CD8-positive, alpha-beta memory T cell (primary cell): ENCODE data around the gene RAP1GAP2. TPM values are rescaled to one million over a fixed set of nuclear protein-coding genes. Genes with fewer than 3 reads are reported as not detected.

Experiments used
- CTCF ChIA-PET: fragments of 350-600 bp; sonication (Branson Sonifier 250); formaldehyde crosslinking; loops from one replicate; lab custom pipeline; 2021; ENCODE audit warnings: antibody characterized with exemption; lab: Charles Lee
- POLR2A ChIA-PET: fragments of 350-600 bp; sonication (Branson Sonifier 250); formaldehyde crosslinking; loops from one replicate; lab custom pipeline; 2021; ENCODE audit warnings: antibody characterized with exemption; lab: Charles Lee
- DNase-seq, 5 donors: peaks; one replicate each; pipeline versions ENCODE4 v3.0.0 to v3.0.0-alpha.2; 2020 to 2022; ENCODE audit warnings: mixed read lengths in 1 of 5
- H3K27ac ChIP-seq: one replicate; pipeline ENCODE4 v1.7.0; 2013; ENCODE audit warnings: low read depth, mild to moderate bottlenecking, low read length, moderate library complexity
- H3K27me3 ChIP-seq: 2 replicates; pipeline ENCODE4 v1.7.0; 2013; ENCODE audit warnings: low read length, mild to moderate bottlenecking; ENCODE audit not compliant: insufficient read depth, poor library complexity, severe bottlenecking
- H3K36me3 ChIP-seq: 2 replicates; pipeline ENCODE4 v1.7.0; 2013; ENCODE audit warnings: mild to moderate bottlenecking, low read length, moderate library complexity; ENCODE audit not compliant: insufficient read depth
- H3K4me1 ChIP-seq: 2 replicates; pipeline ENCODE4 v1.7.0; 2013; ENCODE audit warnings: mild to moderate bottlenecking, low read length, moderate library complexity; ENCODE audit not compliant: insufficient read depth
- H3K4me3 ChIP-seq: 2 replicates; pipeline ENCODE4 v1.7.0; 2013; ENCODE audit warnings: mild to moderate bottlenecking, low read length
- H3K9me3 ChIP-seq: 2 replicates; pipeline ENCODE4 v1.7.0; 2013; ENCODE audit warnings: mild to moderate bottlenecking, low read length
- H3K27ac Mint-ChIP-seq, 8 donors: one replicate each; pipeline ENCODE4 v1.8.0; 2020 to 2021; ENCODE audit warnings: mixed read lengths in 8 of 8, mild to moderate bottlenecking in 6 of 8, inconsistent platforms in 3 of 8, moderate library complexity in 3 of 8
- H3K27me3 Mint-ChIP-seq, 2 donors: one replicate each; pipeline ENCODE4 v1.8.0; 2020 to 2021; ENCODE audit warnings: mixed read lengths in 2 of 2, mild to moderate bottlenecking in 1 of 2, moderate library complexity in 1 of 2
- H3K36me3 Mint-ChIP-seq, 3 donors: one replicate each; pipeline ENCODE4 v1.8.0; 2020 to 2021; ENCODE audit warnings: mixed read lengths in 3 of 3, inconsistent platforms in 1 of 3, mild to moderate bottlenecking in 1 of 3
- H3K4me1 Mint-ChIP-seq, 3 donors: one replicate each; pipeline ENCODE4 v1.8.0; 2020 to 2021; ENCODE audit warnings: mixed read lengths in 3 of 3, inconsistent platforms in 1 of 3, mild to moderate bottlenecking in 1 of 3
- H3K4me3 Mint-ChIP-seq, 7 donors: one replicate each; pipeline ENCODE4 v1.8.0; 2020 to 2021; ENCODE audit warnings: mixed read lengths in 7 of 7, mild to moderate bottlenecking in 6 of 7, moderate library complexity in 4 of 7, inconsistent platforms in 2 of 7
- H3K9me3 Mint-ChIP-seq, 5 donors: one replicate each; pipeline ENCODE4 v1.8.0; 2020 to 2022; ENCODE audit warnings: mixed read lengths in 5 of 5, mild to moderate bottlenecking in 3 of 5, moderate library complexity in 2 of 5, inconsistent platforms in 1 of 5
- polyA plus RNA-seq: library from polyadenylated mRNA; unstranded; fragments of 300-500 nt; fragmentation: Illumina TruSeq; gene quantifications from one replicate; pipeline ENCODE4 v1.2.3, GENCODE V29; 2021
- total RNA-seq, 2 experiments: library from RNA; stranded (reverse); gene quantifications; one replicate each; pipeline ENCODE4 v1.2.3, GENCODE V29; 2021

The RAP1GAP2 gene
- total and polyA plus RNA-seq, 3 experiments from 2014 or later = 1.2 to 6.3 (median 1.4) TPM

- Mint-ChIP-seq H3K4me3 (no peak overlapping the region), H3K27me3 (peaks cover 0 to 2% of the 10 kb centered on the region in 2 donors), H3K4me1 (peaks cover 0 to 4% (median 3%) of the 10 kb centered on the region in 3 donors), H3K9me3 (no peaks in the 10 kb centered on the region), H3K27ac (no peak overlapping the region), H3K36me3 (peaks cover 0 to 56% (median 18%) of the 10 kb centered on the region in 3 donors)
- no peak for DNase-seq
- Histone ChIP-seq H3K9me3 (no peaks in the 10 kb centered on the region), H3K27me3 (no peaks in the 10 kb centered on the region), H3K36me3 (no peaks in the 10 kb centered on the region), H3K4me1 (no peaks in the 10 kb centered on the region), H3K4me3 (no peak overlapping the region), H3K27ac (no peak overlapping the region)
- ChIA-PET CTCF (interaction anchor here (1.3 kb wide), 1 partner anchor 19 kb away, joined by 3 read pairs; no protein-coding TSS in a partner anchor), POLR2A (no interaction called here)
Observed at GRCh38 chr17:2962729-2963128, 166.5 kb downstream of the RAP1GAP2 start.

- no peaks in the 10 kb centered on the region for H3K36me3 ChIP-seq
- CTCF ChIA-PET = interaction anchor here (1.3 kb wide), 1 partner anchor 20 kb away, joined by 3 read pairs; no protein-coding TSS in a partner anchor
- H3K27ac Mint-ChIP-seq = no peak overlapping the region
Observed at GRCh38 chr17:2963332-2964027, 167.2 kb downstream of the RAP1GAP2 start.

DNA sequence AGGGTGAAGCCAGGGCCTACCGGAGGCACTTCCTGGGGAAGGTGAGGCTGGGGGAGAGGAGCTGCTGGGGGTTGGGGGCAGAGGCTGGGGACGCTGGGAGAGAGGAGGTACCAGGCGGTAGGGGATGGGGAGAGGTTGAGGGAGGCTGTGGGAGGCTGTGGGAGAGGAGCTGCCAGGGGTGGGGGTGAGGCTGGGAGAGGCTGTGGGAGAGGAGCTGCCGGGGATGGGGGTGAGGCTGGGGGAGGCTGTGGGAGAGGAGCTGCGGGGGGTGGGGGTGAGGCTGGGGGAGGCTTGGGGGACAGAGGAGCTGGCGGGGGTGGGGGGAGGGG lies 167.8 kb downstream of the RAP1GAP2 start:
- H3K27ac Mint-ChIP-seq = no peak overlapping the region
- Histone ChIP-seq H3K4me1 (no peaks in the 10 kb centered on the region), H3K27ac (no peak overlapping the region), H3K4me3 (no peak overlapping the region), H3K9me3 (no peaks in the 10 kb centered on the region), H3K36me3 (no peaks in the 10 kb centered on the region), H3K27me3 (no peaks in the 10 kb centered on the region)
- no peak overlapping the region for H3K4me3 Mint-ChIP-seq
- H3K27me3 Mint-ChIP-seq = no peaks in the 10 kb centered on the region
- H3K9me3 Mint-ChIP-seq = no peaks in the 10 kb centered on the region
- DNase-seq = no peak
- no peaks in the 10 kb centered on the region for H3K4me1 Mint-ChIP-seq
- POLR2A ChIA-PET = no interaction called here
- CTCF ChIA-PET = no interaction called here
- H3K36me3 Mint-ChIP-seq = peaks cover 0 to 60% (median 21%) of the 10 kb centered on the region in 3 donors

More at GRCh38 chr17:2963332-2964027, 167.2 kb downstream of the RAP1GAP2 start:
- H3K4me3 Mint-ChIP-seq = no peak overlapping the region
- DNase-seq = no peak
- no peaks in the 10 kb centered on the region for H3K4me1 Mint-ChIP-seq
- H3K27me3 ChIP-seq = no peaks in the 10 kb centered on the region
- H3K27me3 Mint-ChIP-seq = peaks cover 0 to 1% of the 10 kb centered on the region in 2 donors
- no peaks in the 10 kb centered on the region for H3K4me1 ChIP-seq
- H3K9me3 Mint-ChIP-seq = no peaks in the 10 kb centered on the region
- no peaks in the 10 kb centered on the region for H3K9me3 ChIP-seq
- peaks cover 0 to 62% (median 21%) of the 10 kb centered on the region in 3 donors for H3K36me3 Mint-ChIP-seq
- no peak overlapping the region for H3K4me3 ChIP-seq
- POLR2A ChIA-PET = no interaction called here
- H3K27ac ChIP-seq = no peak overlapping the region

- Histone ChIP-seq H3K4me1 (no peaks in the 10 kb centered on the region), H3K4me3 (no peak overlapping the region), H3K27ac (no peak overlapping the region), H3K36me3 (no peaks in the 10 kb centered on the region), H3K9me3 (no peaks in the 10 kb centered on the region), H3K27me3 (no peaks in the 10 kb centered on the region)
- CTCF ChIA-PET = no interaction called here
- H3K27ac Mint-ChIP-seq = peak overlapping the region in 1 of 8 donors; percentile 36
- H3K36me3 Mint-ChIP-seq = peaks cover 0 to 57% (median 21%) of the 10 kb centered on the region in 3 donors
- DNase-seq = no peak
- no peaks in the 10 kb centered on the region for H3K27me3 Mint-ChIP-seq
- no peak overlapping the region for H3K4me3 Mint-ChIP-seq
- POLR2A ChIA-PET = no interaction called here
- no peaks in the 10 kb centered on the region for H3K4me1 Mint-ChIP-seq
- H3K9me3 Mint-ChIP-seq = no peaks in the 10 kb centered on the region
Observed at GRCh38 chr17:2964370-2964769, 168.1 kb downstream of the RAP1GAP2 start.

- H3K36me3 Mint-ChIP-seq = peaks cover 0 to 57% (median 21%) of the 10 kb centered on the region in 3 donors
- no peak overlapping the region for H3K4me3 ChIP-seq
- no peak overlapping the region for H3K4me3 Mint-ChIP-seq
- no peaks in the 10 kb centered on the region for H3K27me3 Mint-ChIP-seq
- DNase-seq = no peak
- POLR2A ChIA-PET = no interaction called here
- H3K9me3 Mint-ChIP-seq = no peaks in the 10 kb centered on the region
- peak overlapping the region in 1 of 8 donors; percentile 47 for H3K27ac Mint-ChIP-seq
- H3K4me1 Mint-ChIP-seq = no peaks in the 10 kb centered on the region
- no peaks in the 10 kb centered on the region for H3K4me1 ChIP-seq
- no peak overlapping the region for H3K27ac ChIP-seq
- no peaks in the 10 kb centered on the region for H3K27me3 ChIP-seq
- H3K9me3 ChIP-seq = no peaks in the 10 kb centered on the region
- CTCF ChIA-PET = no interaction called here
- no peaks in the 10 kb centered on the region for H3K36me3 ChIP-seq
Observed at GRCh38 chr17:2964831-2965230, 168.6 kb downstream of the RAP1GAP2 start.

DNA sequence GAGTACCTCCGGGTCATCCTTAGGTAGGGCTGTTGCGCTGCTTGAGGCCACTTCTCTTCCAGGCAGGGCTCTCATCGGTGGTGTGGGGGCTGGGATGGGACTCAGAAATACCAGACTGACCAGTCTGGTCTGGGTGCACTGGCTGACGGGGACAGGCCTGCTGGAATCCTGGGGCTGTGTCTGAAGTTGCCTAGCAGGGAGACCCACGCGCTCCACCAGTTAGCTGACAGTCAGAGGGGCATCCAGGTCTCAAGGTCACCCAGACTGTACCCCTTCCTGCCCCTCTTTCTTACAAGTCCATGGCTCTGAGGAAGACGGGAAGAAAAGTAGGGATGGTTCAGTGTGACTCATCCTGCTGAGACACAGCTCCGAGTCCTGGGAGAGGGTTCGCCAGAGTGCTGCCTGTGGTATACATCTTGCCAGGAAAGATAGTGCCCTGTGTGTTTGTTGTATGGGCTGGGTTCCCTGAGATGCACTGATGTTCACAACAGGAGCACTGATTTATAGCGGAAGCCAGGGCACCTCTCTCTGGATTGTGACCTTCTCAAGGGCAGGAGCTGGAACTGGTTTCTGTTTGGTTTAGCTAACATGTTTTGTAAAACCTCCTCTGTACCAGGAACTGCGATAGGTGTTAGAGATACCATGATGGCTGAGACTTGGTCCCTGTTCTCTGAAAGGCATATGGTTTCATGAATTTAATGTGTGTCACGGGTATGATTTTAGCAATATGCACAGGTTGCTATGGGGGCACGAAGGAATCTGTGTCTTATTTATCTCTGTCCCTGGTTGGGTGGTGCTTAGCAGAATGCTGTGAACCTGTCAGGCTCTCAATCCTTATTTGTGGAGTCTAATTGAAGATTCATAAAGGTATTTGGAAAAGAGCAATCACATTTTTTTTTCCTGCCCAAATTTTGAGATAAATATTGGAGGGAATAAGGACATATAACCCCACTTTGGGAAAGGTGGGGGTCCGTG lies 169.7 kb downstream of the RAP1GAP2 start:
- no peaks in the 10 kb centered on the region for H3K4me1 Mint-ChIP-seq
- no peaks in the 10 kb centered on the region for H3K9me3 ChIP-seq
- no peaks in the 10 kb centered on the region for H3K9me3 Mint-ChIP-seq
- no peaks in the 10 kb centered on the region for H3K4me1 ChIP-seq
- peak overlapping the region in 2 of 8 donors; percentile 15 to 58 for H3K27ac Mint-ChIP-seq
- no peaks in the 10 kb centered on the region for H3K27me3 ChIP-seq
- ChIA-PET CTCF (interaction anchor here (1.4 kb wide), 1 partner anchor 10 kb away, joined by 5 read pairs; no protein-coding TSS in a partner anchor), POLR2A (no interaction called here)
- H3K27ac ChIP-seq = no peak overlapping the region
- H3K36me3 ChIP-seq = no peaks in the 10 kb centered on the region
- DNase-seq = no peak
- no peak overlapping the region for H3K4me3 Mint-ChIP-seq
- H3K36me3 Mint-ChIP-seq = peaks cover 0 to 54% (median 22%) of the 10 kb centered on the region in 3 donors
- no peaks in the 10 kb centered on the region for H3K27me3 Mint-ChIP-seq
- H3K4me3 ChIP-seq = no peak overlapping the region

DNA sequence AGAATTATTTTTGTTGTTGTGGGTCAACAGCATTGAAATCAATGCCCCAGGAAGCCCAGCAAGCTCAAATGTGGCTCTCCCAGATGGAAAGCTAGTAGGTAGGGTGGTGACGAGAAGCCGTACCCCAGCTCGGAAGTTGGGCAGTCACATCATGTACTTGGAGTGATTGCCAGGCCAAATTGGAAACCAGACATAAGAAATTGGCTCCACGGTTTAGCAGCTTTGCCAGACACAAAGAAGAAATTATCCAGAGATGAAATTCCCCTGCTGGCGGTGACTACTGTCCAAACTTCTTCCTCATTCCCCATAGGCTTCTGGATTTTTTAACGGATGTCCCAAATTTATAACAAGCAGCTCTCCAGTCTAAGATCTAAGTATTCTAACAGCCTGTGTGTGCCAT lies 171.3 kb downstream of the RAP1GAP2 start:
- H3K9me3 Mint-ChIP-seq = no peaks in the 10 kb centered on the region
- H3K36me3 Mint-ChIP-seq = peaks cover 0 to 48% (median 22%) of the 10 kb centered on the region in 3 donors

DNA sequence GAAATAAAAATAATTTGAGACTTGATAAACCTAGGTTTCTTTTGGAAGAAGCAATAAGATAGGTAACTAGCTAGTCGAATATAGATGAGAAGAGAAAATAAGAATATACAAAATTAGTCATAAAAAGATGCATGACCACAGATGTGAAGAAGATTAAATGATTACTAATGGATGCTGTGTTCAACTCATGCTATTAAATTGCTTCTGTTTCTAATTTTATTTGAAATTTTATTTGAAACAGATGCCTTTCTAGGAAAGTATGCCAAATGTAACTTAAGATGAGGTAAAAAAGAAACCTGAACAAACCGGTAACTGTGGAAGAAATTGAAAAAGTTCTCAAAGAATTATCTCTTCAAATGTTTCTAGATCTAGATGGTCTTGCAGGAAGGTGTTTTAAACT lies 175.6 kb downstream of the RAP1GAP2 start:
- Mint-ChIP-seq H3K27ac (peak overlapping the region in 1 of 8 donors; percentile 36), H3K4me1 (no peaks in the 10 kb centered on the region), H3K4me3 (no peak overlapping the region), H3K27me3 (peaks cover 0 to 2% of the 10 kb centered on the region in 2 donors), H3K9me3 (no peaks in the 10 kb centered on the region), H3K36me3 (peaks cover 3 to 33% (median 10%) of the 10 kb centered on the region in 3 donors)
- Histone ChIP-seq H3K36me3 (no peaks in the 10 kb centered on the region), H3K27ac (no peak overlapping the region), H3K9me3 (no peaks in the 10 kb centered on the region), H3K27me3 (no peaks in the 10 kb centered on the region), H3K4me3 (no peak overlapping the region), H3K4me1 (no peaks in the 10 kb centered on the region)
- no peak for DNase-seq
- ChIA-PET CTCF (no interaction called here), POLR2A (no interaction called here)

More for the DNA sequence above, 171.3 kb downstream of the RAP1GAP2 start:
- H3K27me3 ChIP-seq = no peaks in the 10 kb centered on the region
- H3K4me3 ChIP-seq = no peak overlapping the region
- H3K27ac ChIP-seq = no peak overlapping the region
- H3K36me3 ChIP-seq = no peaks in the 10 kb centered on the region
- POLR2A ChIA-PET = no interaction called here
- no peak for DNase-seq
- no peaks in the 10 kb centered on the region for H3K27me3 Mint-ChIP-seq
- no peaks in the 10 kb centered on the region for H3K4me1 Mint-ChIP-seq
- H3K4me3 Mint-ChIP-seq = no peak overlapping the region
- no peaks in the 10 kb centered on the region for H3K9me3 ChIP-seq
- no peaks in the 10 kb centered on the region for H3K4me1 ChIP-seq
- CTCF ChIA-PET = no interaction called here
- peak overlapping the region in 1 of 8 donors; percentile 20 for H3K27ac Mint-ChIP-seq
